Skeletal muscle satellite cell (primary cell): ENCODE results near the gene NEU1. TPM values are rescaled to one million over a fixed set of nuclear protein-coding genes. Genes with fewer than 3 reads are reported as not detected.

ENCODE experiments used
- small RNA-seq: library from RNA; depleted of rRNA; stranded (forward); fragments of <200 nt; gene quantifications from one replicate; pipeline ENCODE3, GENCODE V24; 2012

The NEU1 gene

Small RNAs within 50 kb of the gene (small RNA-seq; reads per million reads assigned to genes)
- gene SNORD48 (34.5 reads per million, percentile 95 among the genes with 10 or more reads in this experiment), gene SNORD52 (not detected)
